ENCODE data around the gene MVB12B.

MVB12B gene

GRCh38 chr9:126363847-126364671 is 37.4 kb downstream of the MVB12B start:
- peak; percentile 47 for DNase-seq (ENCODE audit: low spot score)

GRCh38 chr9:126365780-126366179 is 39.2 kb downstream of the MVB12B start:
- no peak for DNase-seq (ENCODE audit: low spot score)

DNA sequence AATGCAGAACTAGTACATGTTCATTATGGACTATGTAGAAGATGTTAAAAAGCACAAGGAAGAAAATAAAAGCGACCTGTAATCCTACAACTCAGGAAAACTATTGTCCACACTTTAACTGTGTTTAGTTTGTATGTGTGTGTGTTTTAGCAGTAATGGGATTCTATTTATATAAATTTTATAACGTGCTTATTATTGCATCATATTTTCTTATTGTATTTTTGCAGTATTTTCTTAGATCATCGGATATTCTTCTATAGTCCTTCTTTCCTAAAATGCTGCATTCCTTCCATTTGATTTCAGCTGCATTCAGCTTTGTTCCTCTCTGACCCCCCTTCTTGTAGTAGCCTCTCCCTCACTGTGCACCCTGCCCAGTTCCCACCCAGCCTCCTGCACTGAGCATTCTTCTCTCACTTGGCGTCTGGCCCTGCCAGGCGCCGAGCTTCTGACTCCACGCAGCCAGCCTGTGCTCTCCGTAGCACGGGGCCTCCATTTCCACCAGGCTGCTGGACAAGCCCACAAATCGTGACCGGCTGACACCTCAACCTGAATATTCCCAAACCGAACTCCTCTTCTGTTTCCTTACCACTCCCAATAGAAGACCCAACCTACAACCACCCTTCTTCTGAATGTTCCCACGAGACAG is 39.9 kb downstream of the MVB12B start:
- DNase-seq (ENCODE audit: low spot score), result no peak

- DNase-seq (ENCODE audit: low spot score), result no peak
These were observed 40.5 kb downstream of the MVB12B start for GRCh38 chr9:126367139-126367538.

DNA sequence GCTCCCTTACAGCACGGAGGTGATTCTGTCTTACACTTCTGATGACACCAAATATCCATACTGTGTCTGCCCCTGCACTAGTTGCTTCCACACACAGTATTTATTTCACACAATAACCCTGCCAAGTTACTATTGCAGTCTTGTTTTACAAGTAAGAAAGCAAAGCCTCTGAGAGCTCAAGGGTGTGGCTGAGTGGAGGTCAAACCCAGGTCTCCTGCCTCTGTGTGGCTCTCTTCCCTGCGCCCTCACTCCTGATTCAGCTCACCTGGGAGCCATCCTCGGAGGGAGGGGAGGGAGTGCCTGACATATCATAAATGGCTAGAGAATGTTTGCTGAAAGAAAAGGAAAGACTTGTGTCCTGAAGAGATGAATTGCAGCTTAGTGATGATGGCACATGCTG is 41.0 kb downstream of the MVB12B start:
- peak; percentile 51 for DNase-seq (ENCODE audit: low spot score)

DNA sequence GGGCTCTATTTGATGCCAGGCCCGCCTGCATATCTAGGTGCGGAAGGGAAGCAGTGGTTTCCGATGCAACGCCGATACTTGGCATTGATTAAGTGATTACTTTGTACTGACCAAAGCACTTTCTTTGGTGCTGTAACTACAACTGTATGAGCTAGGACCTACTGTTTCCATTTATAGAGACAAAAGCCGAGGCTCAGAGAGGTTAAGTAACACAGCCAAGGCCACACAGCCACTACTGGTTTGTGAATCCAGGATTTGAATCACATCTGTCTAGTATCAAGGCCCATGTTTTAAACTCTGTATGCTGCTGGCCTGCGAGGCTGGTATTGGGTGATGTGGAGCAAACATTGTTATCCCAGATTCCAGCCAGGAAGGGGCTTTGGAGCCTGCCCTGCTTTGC is 41.4 kb downstream of the MVB12B start:
- no peak for DNase-seq (ENCODE audit: low spot score)

- no peak for DNase-seq (ENCODE audit: low spot score)
These were observed 44.6 kb downstream of the MVB12B start for GRCh38 chr9:126371007-126371870.

- no peak for DNase-seq (ENCODE audit: low spot score)
These were observed 46.1 kb downstream of the MVB12B start for GRCh38 chr9:126372716-126373115.

DNA sequence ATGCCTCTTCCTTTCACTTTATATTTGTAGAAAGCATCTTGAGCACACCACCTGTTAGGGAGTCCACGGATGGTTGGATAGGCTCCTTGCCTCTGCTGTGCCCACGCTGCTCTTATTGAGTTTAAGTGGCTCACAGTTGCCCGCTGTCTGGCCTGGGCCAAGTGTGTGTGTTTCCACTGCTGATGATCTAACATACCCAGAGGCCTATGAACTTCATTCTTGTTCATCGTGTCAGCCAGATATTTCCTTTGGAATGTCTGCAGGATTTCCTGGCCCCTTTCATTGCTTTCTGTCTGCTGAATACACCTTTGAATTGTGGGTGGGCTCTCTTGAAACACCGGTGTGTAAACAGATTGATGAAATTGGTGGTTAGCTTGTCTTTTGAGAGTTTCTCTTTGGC is 46.6 kb downstream of the MVB12B start:
- DNase-seq (ENCODE audit: low spot score), result no peak

- DNase-seq (ENCODE audit: low spot score), result no peak
These were observed 47.7 kb downstream of the MVB12B start for GRCh38 chr9:126374366-126374781.

DNA sequence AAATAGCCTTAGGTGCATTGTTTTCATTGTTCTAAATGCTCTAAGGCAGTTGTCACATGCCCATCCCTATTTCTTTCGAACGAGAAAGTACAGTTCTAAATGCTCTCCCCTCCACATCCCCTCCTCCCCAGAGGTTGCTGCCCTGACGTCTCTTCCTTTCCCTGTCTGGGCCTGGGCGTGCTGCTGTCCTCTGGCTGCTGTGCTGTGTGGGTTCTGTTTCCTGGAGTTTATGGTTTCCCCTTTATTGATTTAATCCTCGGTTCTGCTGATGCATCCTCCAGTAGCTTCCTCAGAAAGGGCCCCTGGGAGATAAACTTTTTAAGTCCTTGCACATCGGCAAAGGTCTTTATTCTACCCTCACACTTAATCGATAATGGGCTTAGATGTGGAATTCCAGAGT is 48.8 kb downstream of the MVB12B start:
- DNase-seq (ENCODE audit: low spot score), result no peak

GRCh38 chr9:126376311-126377175 is 49.9 kb downstream of the MVB12B start:
- DNase-seq (ENCODE audit: low spot score), result no peak

DNA sequence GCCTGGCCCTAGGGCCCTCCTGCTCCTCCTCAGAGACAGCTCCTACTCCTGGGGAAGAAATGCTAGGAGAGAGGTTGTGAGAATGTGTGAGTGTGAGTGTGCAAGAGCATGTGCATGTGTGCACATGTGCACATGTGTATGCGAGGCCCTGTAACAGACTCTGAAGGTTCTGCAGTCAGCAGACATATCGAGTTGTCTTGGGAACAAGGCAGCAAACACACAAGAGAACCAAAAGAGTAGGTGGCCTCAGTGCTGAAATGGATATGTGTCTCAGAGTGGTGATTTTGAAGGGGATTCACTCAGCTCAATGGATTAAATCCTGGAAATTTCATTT is 50.5 kb downstream of the MVB12B start:
- no peak for DNase-seq (ENCODE audit: low spot score)

DNA sequence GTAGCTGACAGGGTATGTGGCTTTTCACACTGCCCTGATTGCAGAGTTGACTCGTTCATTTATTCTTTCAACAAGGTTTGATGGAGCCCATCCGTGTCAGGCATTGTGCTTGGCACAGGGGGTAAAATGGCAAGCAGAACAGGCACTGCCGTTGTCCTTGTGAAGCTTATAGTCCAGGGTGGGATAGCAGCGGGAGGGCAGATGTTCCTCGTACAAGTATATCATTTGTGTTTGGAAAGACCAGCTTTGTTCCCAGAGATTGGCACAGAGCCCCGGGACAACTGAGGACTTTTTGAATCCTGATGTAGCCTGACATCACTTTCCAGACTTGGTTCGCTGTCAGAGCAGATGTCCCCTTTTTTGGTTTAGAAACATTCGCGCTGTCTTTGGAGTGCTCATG is 50.9 kb downstream of the MVB12B start:
- no peak for DNase-seq (ENCODE audit: low spot score)

DNA sequence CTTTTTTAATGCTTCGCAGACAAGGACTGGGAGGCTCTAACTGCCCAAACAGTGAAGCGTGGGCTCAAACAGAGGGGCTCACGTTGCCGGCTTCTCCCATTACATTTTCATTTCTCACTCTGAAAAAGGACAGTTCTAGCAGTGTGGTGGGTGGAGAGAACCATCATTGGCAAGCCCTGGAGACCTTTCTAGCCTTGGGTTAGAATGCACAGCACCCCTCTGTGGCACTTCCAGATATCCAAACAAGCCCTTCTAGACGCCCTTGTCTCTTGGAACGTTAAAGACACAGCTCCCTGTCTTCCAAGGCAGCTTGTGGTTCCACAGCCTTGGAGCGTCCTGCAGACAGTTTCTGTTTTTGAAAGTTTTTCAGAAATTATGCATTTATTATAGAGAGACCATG is 52.1 kb downstream of the MVB12B start:
- no peak for DNase-seq (ENCODE audit: low spot score)

DNA sequence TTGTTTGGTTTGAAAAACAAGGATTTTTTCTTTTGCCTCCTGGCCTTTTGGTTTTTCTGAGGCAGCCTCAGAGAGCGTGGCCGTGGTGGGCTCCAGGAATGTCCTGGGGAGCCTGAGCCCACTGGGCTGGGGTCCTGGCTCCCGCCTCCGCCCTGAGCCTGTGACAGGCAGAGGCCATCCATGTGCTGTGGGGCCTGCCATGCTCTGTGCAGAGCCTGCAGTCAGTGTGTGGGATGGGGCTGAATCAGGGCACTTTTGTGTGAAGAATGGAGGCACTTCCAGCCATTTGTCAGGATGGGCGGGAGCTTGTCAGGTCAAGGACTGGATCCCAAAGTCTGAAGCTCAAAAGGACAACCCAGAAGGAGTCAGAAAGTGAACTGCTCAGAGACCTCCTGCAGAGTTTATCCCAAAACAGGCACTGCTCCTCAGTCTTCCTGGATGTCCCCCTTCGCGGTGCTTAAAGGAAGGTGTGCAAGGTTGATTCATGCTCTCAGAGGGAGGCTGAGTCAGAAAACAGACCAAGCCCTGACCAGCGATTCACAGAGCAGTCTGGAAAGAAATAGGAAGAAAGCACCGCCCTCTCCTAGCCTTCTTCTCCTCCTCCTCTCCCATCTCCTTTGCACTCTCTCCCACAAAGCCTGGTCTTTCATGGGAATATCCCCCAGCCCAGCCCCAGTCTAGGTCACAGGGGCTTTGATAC is 53.2 kb downstream of the MVB12B start:
- DNase-seq (ENCODE audit: low spot score), result no peak

DNA sequence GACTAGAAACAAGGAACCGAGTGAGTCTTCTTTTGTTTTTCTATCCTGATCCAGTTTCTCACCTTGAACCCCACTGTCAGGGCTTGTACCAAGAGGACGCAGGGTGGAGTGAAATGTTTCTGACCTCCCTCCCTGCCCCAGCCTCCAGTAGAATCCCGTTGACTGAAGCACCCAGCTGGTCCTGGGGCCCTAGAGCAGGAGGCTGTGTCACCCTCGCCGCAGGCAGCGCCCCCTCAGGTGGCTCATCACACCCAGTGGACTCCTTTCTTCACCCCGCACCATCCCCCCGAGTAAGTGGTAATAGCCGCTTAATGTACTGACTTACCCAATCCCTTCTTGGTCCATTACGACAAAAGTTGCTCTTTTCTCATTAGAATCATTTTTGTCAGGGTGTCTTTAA is 53.8 kb downstream of the MVB12B start:
- DNase-seq (ENCODE audit: low spot score), result no peak

GRCh38 chr9:126381195-126381594 is 54.6 kb downstream of the MVB12B start:
- no peak for DNase-seq (ENCODE audit: low spot score)

- DNase-seq (ENCODE audit: low spot score), result no peak
These were observed 56.9 kb downstream of the MVB12B start for GRCh38 chr9:126383406-126384046.

- DNase-seq (ENCODE audit: low spot score), result no peak
These were observed 58.3 kb downstream of the MVB12B start for GRCh38 chr9:126384926-126385325.

GRCh38 chr9:126386088-126386487 is 59.5 kb downstream of the MVB12B start:
- DNase-seq (ENCODE audit: low spot score), result no peak

Data from LoVo (cell line).